Neural cell (in vitro differentiated cells): ENCODE data around the gene ADPRH. TPM values are rescaled to one million over a fixed set of nuclear protein-coding genes. Genes with fewer than 3 reads are reported as not detected.

Experiments
- H2AFZ ChIP-seq: fragments of 200-600, 300-800 bp; sonication (generic), shearing (Covaris generic); 2 replicates; pipeline ENCODE4 v1.6.0; 2014; ENCODE audit warnings: low read depth, mild to moderate bottlenecking, antibody characterized with exemption, low read length, moderate library complexity
- H3F3A ChIP-seq: fragments of 200-600 bp; shearing (Covaris generic); 2 replicates; pipeline ENCODE4 v1.6.1; 2016; ENCODE audit warnings: mild to moderate bottlenecking, moderate library complexity, mixed read lengths, antibody characterized with exemption, low read length; ENCODE audit not compliant: insufficient read depth, poor library complexity, severe bottlenecking
- H3K27ac ChIP-seq: fragments of 200-600, 300-800 bp; sonication (generic), shearing (Covaris generic); 2 replicates; pipeline ENCODE4 v1.5.1; 2014; ENCODE audit warnings: mild to moderate bottlenecking, low read length, moderate library complexity
- H3K27me3 ChIP-seq: fragments of 300-800, 200-600 bp; sonication (generic), shearing (Covaris generic); 2 replicates; pipeline ENCODE4 v1.6.0; 2014; ENCODE audit warnings: mild to moderate bottlenecking, low read depth, low read length, moderate library complexity; ENCODE audit not compliant: insufficient read depth
- H3K36me3 ChIP-seq: fragments of 300-800, 200-600 bp; sonication (generic), shearing (Covaris generic); 2 replicates; pipeline ENCODE4 v1.5.1; 2014; ENCODE audit warnings: mild to moderate bottlenecking, antibody characterized with exemption, low read length, moderate library complexity; ENCODE audit not compliant: insufficient read depth
- H3K4me2 ChIP-seq: fragments of 300-800, 200-600 bp; sonication (generic), shearing (Covaris generic); 2 replicates; pipeline ENCODE4 v1.6.0; 2014; ENCODE audit warnings: mild to moderate bottlenecking, low read length
- H3K4me3 ChIP-seq: fragments of 300-800, 200-600 bp; sonication (generic), shearing (Covaris generic); 2 replicates; pipeline ENCODE4 v1.5.1; 2014; ENCODE audit warnings: mild to moderate bottlenecking, low read length, moderate library complexity
- H3K79me2 ChIP-seq: fragments of 200-600 bp; shearing (Covaris generic); replicated peaks from 2 replicates; pipeline ENCODE4 v1.6.0; 2014; ENCODE audit warnings: mild to moderate bottlenecking, low read length, moderate library complexity; ENCODE audit not compliant: insufficient read depth
- H3K9ac ChIP-seq: fragments of 300-800, 200-600 bp; sonication (generic), shearing (Covaris generic); 2 replicates; pipeline ENCODE4 v1.6.1; 2016; ENCODE audit warnings: mild to moderate bottlenecking, low read length, mixed read lengths
- H3K9me2 ChIP-seq: fragments of 200-600 bp; shearing (Covaris generic); 2 replicates; pipeline ENCODE4 v1.6.1; 2016; ENCODE audit warnings: mild to moderate bottlenecking, low read length, mixed read lengths; ENCODE audit not compliant: insufficient read depth
- H3K9me3 ChIP-seq: fragments of 200-600, 300-800 bp; sonication (generic), shearing (Covaris generic); 2 replicates; pipeline ENCODE4 v1.6.1; 2016; ENCODE audit warnings: mild to moderate bottlenecking, mixed run types, low read length, moderate library complexity, mixed read lengths
- H4K20me1 ChIP-seq: fragments of 200-600 bp; shearing (Covaris generic); 2 replicates; pipeline ENCODE4 v1.6.1; 2016; ENCODE audit warnings: mild to moderate bottlenecking, mixed run types; ENCODE audit not compliant: insufficient read depth
- EP300 ChIP-seq: fragments of 450-650 bp; conservative IDR thresholded peaks from 2 replicates; pipeline ENCODE4 v1.6.1; 2014; ENCODE audit warnings: antibody characterized with exemption, mild to moderate bottlenecking, moderate library complexity; ENCODE audit not compliant: poor library complexity, severe bottlenecking
- EZH2 ChIP-seq: fragments of 200-600, 300-800 bp; shearing (Covaris generic), sonication (generic); IDR thresholded peaks from 2 replicates; pipeline ENCODE4 v1.6.1; 2014; ENCODE audit warnings: antibody characterized with exemption, low read length, borderline replicate concordance, mild to moderate bottlenecking; ENCODE audit not compliant: insufficient read depth, poor library complexity, severe bottlenecking
- MXI1 ChIP-seq: fragments of 450-650 bp; conservative IDR thresholded peaks from 2 replicates; pipeline ENCODE4 v1.6.1; 2014; ENCODE audit warnings: antibody characterized with exemption, mild to moderate bottlenecking; ENCODE audit not compliant: poor library complexity, severe bottlenecking
- POLR2AphosphoS5 ChIP-seq: IDR thresholded peaks from 2 replicates; pipeline ENCODE4 v1.6.1; 2012
- RAD21 ChIP-seq: fragments of 450-650 bp; conservative IDR thresholded peaks from 2 replicates; pipeline ENCODE4 v1.6.1; 2014; ENCODE audit warnings: antibody characterized with exemption, mild to moderate bottlenecking, moderate library complexity
- SMC3 ChIP-seq: fragments of 450-650 bp; conservative IDR thresholded peaks from 2 replicates; pipeline ENCODE4 v1.6.1; 2014; ENCODE audit warnings: antibody characterized with exemption, mild to moderate bottlenecking, moderate library complexity; ENCODE audit not compliant: poor library complexity
- TAF1 ChIP-seq: IDR thresholded peaks from 2 replicates; pipeline ENCODE4 v1.6.1; 2012; ENCODE audit warnings: low read depth
- polyA plus RNA-seq: library from polyadenylated mRNA; depleted of rRNA; stranded (reverse); fragments of >200 nt; gene quantifications from 2 replicates; pipeline ENCODE4 v1.2.3, GENCODE V29; 2014
- TF ChIP-seq, protein P1 (sequence below): fragments of 450-650 bp; IDR thresholded peaks from 2 replicates; pipeline ENCODE4 v1.5.1; 2014; ENCODE audit warnings: antibody characterized with exemption, mild to moderate bottlenecking, moderate library complexity; ENCODE audit not compliant: poor library complexity, severe bottlenecking
- TF ChIP-seq, protein P2 (sequence below): IDR thresholded peaks from 2 replicates; pipeline ENCODE4 v1.6.1; 2012; ENCODE audit warnings: borderline replicate concordance

The ADPRH gene
- polyA plus RNA-seq, 1 donor from 2014 or later, result 0.07 TPM

DNA sequence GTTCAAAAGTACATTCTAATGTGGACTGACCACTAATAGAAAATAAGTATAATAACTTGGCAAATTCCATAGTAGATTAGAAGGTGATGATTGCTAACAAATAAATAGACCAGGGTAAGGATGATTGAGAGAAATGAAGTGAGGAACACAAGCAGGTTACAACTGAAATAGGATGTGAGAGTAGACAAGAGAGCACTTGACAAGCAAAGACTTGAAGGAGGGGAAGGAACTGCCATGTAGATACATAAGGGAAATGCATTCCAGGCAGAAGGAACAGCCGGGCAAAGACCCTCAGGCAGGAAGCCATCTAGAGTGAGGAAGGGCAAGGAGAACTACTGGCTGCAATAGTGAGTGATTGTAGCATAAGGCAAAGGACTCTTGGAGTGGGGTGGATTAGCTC, 23.4 kb downstream of the ADPRH start:
- no peaks in the 10 kb centered on the region for H3K27me3 ChIP-seq
- no peaks in the 10 kb centered on the region for H3F3A ChIP-seq
- H4K20me1 ChIP-seq, result no peaks in the 10 kb centered on the region
- no peaks in the 10 kb centered on the region for H3K9me3 ChIP-seq
- H3K4me3 ChIP-seq, result no peak overlapping the region
- H3K27ac ChIP-seq, result no peak overlapping the region
- H3K9ac ChIP-seq, result no peak overlapping the region
- no peaks in the 10 kb centered on the region for H3K36me3 ChIP-seq
- H3K4me2 ChIP-seq, result no peak overlapping the region
- no peaks in the 10 kb centered on the region for H3K79me2 ChIP-seq
- no peak overlapping the region for H2AFZ ChIP-seq
- TF ChIP-seq SMC3 (no peak), TAF1 (no peak), MXI1 (no peak)
- TF ChIP-seq, protein P1, sequence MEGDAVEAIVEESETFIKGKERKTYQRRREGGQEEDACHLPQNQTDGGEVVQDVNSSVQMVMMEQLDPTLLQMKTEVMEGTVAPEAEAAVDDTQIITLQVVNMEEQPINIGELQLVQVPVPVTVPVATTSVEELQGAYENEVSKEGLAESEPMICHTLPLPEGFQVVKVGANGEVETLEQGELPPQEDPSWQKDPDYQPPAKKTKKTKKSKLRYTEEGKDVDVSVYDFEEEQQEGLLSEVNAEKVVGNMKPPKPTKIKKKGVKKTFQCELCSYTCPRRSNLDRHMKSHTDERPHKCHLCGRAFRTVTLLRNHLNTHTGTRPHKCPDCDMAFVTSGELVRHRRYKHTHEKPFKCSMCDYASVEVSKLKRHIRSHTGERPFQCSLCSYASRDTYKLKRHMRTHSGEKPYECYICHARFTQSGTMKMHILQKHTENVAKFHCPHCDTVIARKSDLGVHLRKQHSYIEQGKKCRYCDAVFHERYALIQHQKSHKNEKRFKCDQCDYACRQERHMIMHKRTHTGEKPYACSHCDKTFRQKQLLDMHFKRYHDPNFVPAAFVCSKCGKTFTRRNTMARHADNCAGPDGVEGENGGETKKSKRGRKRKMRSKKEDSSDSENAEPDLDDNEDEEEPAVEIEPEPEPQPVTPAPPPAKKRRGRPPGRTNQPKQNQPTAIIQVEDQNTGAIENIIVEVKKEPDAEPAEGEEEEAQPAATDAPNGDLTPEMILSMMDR, result no peak
- TF ChIP-seq, protein P2, sequence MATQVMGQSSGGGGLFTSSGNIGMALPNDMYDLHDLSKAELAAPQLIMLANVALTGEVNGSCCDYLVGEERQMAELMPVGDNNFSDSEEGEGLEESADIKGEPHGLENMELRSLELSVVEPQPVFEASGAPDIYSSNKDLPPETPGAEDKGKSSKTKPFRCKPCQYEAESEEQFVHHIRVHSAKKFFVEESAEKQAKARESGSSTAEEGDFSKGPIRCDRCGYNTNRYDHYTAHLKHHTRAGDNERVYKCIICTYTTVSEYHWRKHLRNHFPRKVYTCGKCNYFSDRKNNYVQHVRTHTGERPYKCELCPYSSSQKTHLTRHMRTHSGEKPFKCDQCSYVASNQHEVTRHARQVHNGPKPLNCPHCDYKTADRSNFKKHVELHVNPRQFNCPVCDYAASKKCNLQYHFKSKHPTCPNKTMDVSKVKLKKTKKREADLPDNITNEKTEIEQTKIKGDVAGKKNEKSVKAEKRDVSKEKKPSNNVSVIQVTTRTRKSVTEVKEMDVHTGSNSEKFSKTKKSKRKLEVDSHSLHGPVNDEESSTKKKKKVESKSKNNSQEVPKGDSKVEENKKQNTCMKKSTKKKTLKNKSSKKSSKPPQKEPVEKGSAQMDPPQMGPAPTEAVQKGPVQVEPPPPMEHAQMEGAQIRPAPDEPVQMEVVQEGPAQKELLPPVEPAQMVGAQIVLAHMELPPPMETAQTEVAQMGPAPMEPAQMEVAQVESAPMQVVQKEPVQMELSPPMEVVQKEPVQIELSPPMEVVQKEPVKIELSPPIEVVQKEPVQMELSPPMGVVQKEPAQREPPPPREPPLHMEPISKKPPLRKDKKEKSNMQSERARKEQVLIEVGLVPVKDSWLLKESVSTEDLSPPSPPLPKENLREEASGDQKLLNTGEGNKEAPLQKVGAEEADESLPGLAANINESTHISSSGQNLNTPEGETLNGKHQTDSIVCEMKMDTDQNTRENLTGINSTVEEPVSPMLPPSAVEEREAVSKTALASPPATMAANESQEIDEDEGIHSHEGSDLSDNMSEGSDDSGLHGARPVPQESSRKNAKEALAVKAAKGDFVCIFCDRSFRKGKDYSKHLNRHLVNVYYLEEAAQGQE, result no peak
- no peaks in the 10 kb centered on the region for H3K9me2 ChIP-seq

DNA sequence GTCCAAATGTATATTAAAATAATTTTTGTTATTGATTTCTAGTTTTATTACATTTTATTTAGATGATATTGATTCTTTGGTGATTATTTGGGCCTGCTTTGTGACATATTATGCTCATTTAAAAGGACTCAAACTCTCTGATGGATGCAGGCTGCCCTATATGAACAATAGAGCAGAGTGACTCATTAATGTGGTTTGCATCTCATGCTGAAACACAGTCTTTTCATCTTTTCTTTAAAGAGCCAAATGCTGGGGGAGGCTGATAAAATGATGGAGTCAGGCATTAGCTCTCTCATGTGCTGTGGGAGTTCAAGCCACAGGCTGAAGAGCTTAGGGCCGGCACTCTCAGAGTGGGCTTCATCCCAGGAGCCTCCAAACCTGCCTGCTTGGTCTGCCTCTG, 25.6 kb downstream of the ADPRH start:
- Histone ChIP-seq H3F3A (no peaks in the 10 kb centered on the region), H3K4me2 (no peak overlapping the region), H3K9me2 (no peaks in the 10 kb centered on the region), H3K36me3 (no peaks in the 10 kb centered on the region), H3K27me3 (no peaks in the 10 kb centered on the region), H4K20me1 (no peaks in the 10 kb centered on the region), H3K9ac (no peak overlapping the region), H3K9me3 (no peaks in the 10 kb centered on the region), H3K79me2 (no peaks in the 10 kb centered on the region), H3K4me3 (no peak overlapping the region), H2AFZ (no peak overlapping the region), H3K27ac (no peak overlapping the region)
- TF ChIP-seq, protein P2, result no peak
- no peak for TF ChIP-seq EP300
- TF ChIP-seq, protein P1, result no peak
- TF ChIP-seq RAD21, result no peak
- TF ChIP-seq EZH2, result no peak
- TF ChIP-seq POLR2AphosphoS5, result no peak
- TF ChIP-seq SMC3, result no peak
- TF ChIP-seq MXI1, result no peak
- no peak for TF ChIP-seq TAF1
